Breast epithelium (tissue), 3 donors: ENCODE data around the gene LATS1.

Experiments
- POLR2AphosphoS5 ChIP-seq, 3 donors: sonication (generic); formaldehyde crosslinking; IDR thresholded peaks; one replicate each; pipeline ENCODE4 v1.6.1; 2017; ENCODE audit warnings: antibody characterized with exemption in 3 of 3
- TF ChIP-seq, protein P1 (sequence below), 3 donors: fragments of 450-650 bp; IDR thresholded peaks; one replicate each; pipeline ENCODE4 v1.5.1; 2016 to 2017; ENCODE audit warnings: antibody characterized with exemption in 3 of 3, mild to moderate bottlenecking in 3 of 3, moderate library complexity in 3 of 3

DNA sequence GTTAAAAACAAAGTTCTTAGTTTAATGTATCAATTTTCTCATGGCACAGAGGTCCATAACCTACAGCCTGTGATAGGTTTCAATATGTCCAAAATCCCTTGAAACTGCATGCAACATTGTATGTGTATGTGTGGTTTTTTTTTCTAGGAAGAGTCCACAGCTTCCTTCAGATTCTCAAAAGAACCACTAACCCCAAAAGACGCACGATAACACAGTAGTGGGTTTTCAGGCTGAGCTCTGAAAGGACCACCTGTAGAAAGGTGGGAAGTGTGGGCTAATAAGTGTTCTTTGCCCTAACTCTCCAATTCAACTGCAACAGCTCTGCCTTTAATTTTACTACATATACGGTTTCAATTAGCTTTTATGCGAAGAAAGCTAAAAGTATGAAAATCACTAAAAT lies 57.9 kb downstream of the LATS1 start:
- TF ChIP-seq, protein P1, sequence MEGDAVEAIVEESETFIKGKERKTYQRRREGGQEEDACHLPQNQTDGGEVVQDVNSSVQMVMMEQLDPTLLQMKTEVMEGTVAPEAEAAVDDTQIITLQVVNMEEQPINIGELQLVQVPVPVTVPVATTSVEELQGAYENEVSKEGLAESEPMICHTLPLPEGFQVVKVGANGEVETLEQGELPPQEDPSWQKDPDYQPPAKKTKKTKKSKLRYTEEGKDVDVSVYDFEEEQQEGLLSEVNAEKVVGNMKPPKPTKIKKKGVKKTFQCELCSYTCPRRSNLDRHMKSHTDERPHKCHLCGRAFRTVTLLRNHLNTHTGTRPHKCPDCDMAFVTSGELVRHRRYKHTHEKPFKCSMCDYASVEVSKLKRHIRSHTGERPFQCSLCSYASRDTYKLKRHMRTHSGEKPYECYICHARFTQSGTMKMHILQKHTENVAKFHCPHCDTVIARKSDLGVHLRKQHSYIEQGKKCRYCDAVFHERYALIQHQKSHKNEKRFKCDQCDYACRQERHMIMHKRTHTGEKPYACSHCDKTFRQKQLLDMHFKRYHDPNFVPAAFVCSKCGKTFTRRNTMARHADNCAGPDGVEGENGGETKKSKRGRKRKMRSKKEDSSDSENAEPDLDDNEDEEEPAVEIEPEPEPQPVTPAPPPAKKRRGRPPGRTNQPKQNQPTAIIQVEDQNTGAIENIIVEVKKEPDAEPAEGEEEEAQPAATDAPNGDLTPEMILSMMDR (IDR thresholded peaks at IDR 0.05): no peak
- no peak for TF ChIP-seq POLR2AphosphoS5 (IDR thresholded peaks at IDR 0.05)
